EL (cell line): ENCODE results near the gene MBL2.

Experiments
- DNase-seq: peaks from one replicate; pipeline ENCODE4 v3.0.0-alpha.2; 2016

The MBL2 gene

GRCh38 chr10:52772623-52773022 is at the start of gene MBL2:
MBL2 (minus strand) TSS chr10:52772784; CDS start chr10:52771635, 1,149 bp downstream.
- DNase-seq = no peak

- DNase-seq = no peak
Measured at GRCh38 chr10:52820309-52820708, 47.7 kb upstream of the MBL2 start.

DNA sequence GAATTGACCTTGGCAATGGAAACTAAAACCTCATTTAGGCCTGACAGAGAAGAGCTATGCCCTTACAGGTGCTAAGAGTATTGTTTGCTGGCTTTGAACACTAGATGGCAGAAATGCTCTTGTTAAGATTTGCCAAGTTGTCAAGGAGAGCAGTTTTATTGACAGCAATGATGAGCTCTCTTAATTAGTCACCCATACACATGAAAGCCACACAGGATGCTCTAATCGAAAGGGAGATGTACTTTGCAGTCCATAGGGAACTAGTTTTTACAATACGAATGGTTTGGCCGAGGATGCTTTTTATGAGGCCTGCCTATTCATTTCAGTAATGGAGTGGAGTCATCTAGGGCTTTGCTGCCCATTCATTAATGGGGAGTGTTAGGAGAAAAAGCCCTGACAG is 45.4 kb upstream of the MBL2 start:
- peak; percentile 31 for DNase-seq

- DNase-seq = no peak
Measured at GRCh38 chr10:52814506-52814905, 41.9 kb upstream of the MBL2 start.

GRCh38 chr10:52811776-52812175 is 39.2 kb upstream of the MBL2 start:
- no peak for DNase-seq

- no peak for DNase-seq
Measured at GRCh38 chr10:52810761-52811160, 38.2 kb upstream of the MBL2 start.

- DNase-seq = no peak
Measured at GRCh38 chr10:52807803-52808202, 35.2 kb upstream of the MBL2 start.

DNA sequence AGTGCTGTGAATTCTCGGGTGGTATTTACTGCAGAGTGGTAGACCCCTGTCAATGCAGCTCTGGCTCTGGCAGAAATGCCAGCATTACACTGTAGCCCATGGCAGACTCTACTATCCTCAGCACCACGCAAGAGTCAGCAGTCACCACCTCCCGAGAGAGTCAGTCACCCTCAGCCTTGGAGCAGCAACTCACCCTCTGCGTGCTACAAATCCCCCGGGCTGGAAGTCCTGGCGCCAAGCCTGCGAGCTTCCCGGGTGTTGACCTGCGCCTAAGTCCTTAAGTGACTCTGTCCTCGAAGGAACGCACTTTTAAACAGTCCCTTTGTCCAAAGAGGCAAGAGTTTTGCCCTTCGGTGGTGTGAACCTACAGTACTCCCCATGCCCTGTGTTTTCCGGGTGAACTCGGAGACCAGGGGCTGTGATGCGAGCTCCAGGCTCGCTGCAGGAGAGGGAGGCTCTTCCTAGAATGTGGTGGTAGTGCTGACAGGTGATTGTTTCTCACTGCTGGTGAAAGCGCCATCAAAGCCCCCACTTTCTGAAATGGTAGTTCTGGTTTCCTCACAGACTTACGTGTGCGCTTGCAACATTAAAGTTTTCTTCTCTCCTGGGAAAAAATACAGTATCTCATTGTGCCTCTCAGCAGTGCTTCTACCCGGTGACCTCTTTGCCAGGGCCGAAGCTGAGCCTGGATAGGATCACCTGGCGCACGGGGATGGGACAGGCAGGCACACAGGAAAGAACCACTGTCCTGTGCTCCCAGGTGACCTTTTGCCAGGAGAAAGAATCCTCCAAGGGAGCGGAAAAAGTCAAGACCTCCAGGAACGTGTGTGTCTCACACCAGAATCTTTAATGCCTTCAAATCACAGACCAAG is 33.1 kb upstream of the MBL2 start:
- no peak for DNase-seq

DNA sequence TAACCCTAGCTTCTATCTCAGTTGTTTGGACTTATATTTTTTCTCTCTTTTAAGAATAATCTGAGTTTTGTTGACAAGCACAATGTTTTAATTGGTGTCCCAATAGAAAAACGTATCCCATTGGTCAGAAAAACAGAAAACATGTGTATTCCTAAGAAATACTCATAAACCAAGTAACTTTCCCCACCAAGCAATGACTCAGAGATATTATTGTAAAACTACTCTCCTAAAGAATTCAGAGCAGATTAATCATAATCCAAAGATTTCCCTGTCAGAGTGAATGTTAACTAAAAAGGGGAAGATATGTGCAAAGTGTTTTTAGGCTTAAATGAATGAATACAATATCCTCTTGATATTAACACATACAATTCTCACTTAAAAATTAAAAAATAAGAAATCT is 29.4 kb upstream of the MBL2 start:
- DNase-seq = peak; percentile 6

GRCh38 chr10:52786098-52786497 is 13.5 kb upstream of the MBL2 start:
- DNase-seq = no peak

DNA sequence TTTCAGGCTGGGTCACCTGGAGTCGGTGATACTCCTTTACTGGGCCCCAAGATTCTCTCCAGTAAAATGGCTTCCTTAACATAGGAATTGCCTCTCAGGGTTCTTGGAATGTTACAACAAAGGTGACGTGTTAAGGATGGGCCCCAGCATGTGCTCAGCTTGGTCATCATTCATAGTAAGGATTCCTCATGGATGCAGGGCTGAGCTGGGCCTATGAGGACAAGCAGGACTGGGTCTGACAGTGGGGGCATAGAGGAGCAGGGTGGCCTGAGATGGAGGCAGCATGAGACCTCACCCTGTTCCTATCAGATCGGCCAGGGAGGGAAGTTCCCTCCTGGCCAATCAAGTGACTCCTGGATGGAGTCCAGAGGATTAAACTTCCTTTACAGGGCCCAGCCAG is 12.8 kb upstream of the MBL2 start:
- no peak for DNase-seq

DNA sequence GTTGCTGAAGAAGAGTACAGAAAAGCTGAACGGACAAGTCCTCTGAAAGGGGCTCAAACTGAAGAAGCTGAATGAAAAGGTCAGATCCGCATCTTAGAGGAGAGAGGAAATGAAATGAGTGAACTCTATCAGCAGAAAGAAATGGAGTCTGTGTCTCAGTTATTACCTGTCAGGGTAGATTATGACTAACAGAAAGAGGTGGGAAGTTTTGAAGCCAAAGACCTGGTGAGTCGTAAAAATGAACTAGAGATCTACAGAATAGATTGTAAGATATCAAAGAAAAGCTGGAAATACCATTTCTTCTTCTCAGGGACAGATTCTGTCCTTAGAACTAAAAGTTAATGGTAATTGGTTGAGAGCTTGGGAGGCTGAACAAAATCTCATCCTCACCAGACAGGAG is 11.1 kb upstream of the MBL2 start:
- DNase-seq = no peak

GRCh38 chr10:52782554-52782953 is 10.0 kb upstream of the MBL2 start:
- no peak for DNase-seq

DNA sequence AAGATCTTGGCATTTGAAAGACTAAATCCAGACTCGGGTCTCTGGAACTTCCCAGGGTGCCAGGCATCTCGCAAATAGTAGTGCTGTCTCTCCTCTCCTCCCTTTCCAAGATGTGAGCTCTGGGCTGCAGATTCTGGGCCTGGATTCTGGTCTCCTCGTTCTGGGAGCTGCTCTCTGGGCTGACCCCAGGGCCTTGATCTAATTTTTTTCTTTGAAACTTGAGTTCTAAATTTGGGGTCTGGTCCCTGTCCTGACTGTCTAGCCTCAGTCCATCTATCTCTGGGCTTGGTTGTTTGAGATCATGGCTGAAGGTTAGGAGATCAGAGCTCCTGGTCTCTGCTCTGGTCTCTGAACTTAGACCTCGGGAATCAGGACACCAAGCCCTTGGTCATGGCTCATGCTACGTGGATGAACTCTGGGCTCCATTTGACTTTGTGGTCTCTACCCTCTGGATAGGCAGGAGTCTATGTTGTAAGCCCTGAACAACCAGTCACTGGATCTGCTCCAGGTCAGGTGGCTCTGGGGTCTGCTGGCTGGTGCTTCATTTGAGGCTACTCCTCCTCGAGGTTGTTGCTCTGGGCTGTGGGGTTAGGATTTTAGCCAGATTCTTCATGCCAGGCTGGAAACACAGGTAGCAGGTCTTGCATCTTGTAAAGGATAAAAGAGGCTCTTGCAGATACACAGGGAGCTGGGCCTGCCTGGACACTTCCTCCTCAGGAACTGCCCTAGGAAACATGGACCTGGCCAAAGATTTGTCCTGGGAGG is 8.0 kb upstream of the MBL2 start:
- DNase-seq = no peak

- DNase-seq = peak; percentile 60
Measured at GRCh38 chr10:52779541-52780390, 7.2 kb upstream of the MBL2 start.

DNA sequence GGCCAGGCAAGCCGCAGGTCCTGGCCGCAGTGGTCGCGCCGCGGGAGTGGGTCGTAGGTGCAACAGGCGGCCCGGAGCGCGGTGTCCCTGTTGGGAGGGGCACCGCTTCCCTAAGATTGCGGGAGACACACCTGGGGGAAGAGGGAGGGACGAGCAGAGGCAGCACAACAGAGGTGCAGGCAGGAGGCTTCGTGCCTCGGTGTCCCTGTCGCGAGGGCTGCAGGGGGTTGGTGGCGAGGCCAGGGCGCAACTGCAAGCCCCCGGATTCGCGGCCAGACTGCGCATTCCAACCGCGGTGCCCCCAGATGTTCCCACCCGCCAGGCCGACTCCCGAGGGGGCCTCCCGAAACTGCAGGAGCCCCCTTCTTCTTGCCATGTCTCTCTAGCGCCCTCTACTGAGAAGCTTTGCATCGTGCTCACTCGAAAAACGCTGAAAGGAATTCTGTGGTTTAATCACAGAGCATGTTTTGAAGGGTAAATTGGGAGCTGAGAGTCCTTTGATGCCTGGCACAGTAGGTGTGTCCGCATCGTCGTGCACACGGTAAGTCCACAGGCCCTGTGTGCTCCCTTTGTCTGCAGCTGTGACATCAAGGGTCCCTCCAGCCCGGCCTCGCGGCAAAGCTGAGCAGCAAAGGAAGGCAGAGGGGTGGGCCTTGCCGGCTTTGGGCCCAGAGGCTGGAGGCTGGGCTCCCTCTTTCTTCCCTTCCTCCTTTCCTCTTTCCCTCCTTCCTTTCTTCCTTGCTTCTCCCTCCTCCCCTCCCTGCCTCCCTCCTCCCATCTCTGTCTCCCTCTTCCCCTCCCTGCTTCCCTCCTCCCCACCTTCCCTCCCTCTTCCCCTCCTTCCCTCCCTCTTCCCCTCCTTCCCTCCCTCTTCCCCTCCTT is 6.2 kb upstream of the MBL2 start:
- peak; percentile 36 for DNase-seq

DNA sequence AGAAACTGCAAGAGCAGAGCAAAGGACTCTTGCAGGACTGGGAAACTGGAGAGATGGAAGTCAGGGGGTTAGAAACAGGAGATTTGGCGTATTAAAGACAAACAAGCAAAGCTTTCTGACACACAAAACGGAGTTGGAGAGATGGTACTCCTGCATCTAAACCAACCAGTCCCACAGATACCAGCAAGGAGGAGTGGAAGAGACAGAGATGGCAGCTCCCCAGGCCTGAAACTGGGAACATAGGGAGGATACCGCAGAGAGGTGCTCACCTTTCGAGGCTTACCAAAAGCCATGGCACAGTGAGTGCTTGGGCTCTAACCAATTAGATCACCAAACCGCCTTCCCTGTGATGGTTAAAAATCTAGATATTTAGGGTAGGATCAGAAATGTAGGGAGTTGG is 4.8 kb upstream of the MBL2 start:
- DNase-seq = no peak

GRCh38 chr10:52776471-52776903 is 3.9 kb upstream of the MBL2 start:
- DNase-seq = no peak

- no peak for DNase-seq
Measured at GRCh38 chr10:52775132-52775647, 2.6 kb upstream of the MBL2 start.

DNA sequence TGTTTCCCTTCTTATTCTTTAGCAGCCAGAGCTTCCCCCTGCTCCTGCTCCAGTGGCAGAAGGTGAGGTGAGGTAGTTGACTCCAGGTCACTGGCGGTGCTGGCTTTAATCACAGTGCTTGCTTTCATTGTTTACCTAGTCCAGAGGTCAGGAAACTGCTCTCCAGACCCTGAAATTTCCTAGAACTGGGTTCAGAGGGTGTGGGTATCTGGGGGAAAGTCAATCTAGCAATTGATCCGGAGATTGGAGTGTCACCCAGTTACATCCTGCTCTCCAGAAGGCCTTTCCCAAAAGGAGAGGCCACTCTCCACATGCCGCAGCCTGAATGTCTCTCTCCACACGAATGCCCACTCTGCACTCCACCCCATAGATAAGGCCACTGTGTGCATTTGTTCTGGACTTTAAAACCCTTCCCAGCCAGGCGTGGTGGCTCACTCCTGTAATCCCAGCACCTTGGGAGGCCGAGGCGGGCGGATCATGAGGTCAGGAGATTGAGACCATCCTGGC is 2.1 kb upstream of the MBL2 start:
- DNase-seq = no peak

DNA sequence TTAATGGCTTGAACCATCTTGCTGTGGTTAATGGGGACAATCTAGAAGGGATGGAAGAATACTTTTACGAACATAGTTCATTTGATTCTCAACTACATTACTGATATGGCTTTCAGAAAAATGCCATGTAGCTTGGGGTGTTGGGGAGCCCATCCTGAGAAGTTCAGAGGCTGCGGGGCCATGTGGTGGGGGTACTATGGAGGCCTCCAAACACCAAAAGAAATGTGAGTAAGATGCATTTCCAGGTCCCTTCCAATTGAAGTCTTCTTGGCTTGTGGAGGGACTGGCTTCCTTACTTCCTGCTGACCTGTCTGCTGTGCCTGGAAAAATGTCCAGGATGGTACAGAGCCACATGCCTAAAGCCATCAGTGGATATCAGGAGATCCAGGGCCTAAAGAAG is 1.6 kb upstream of the MBL2 start:
- DNase-seq = no peak
